A673 (cell line): Measurements from ENCODE around the gene LMF1.

Experiments used
- CTCF ChIP-seq: fragments of 300-800, 200-600 bp; sonication (generic); conservative IDR thresholded peaks from 2 replicates; pipeline ENCODE4 v1.5.1; 2017; ENCODE audit warnings: low read depth, mild to moderate bottlenecking, antibody characterized with exemption, low read length, moderate library complexity, mixed read lengths
- EZH2 ChIP-seq: fragments of 200-600 bp; sonication (generic); IDR thresholded peaks from 2 replicates; pipeline ENCODE4 v1.6.1; 2017; ENCODE audit warnings: borderline replicate concordance, low read depth, mild to moderate bottlenecking, mixed read lengths, antibody characterized with exemption, low read length; ENCODE audit not compliant: poor library complexity, severe bottlenecking

- TF ChIP-seq CTCF, result no peak
- TF ChIP-seq EZH2, result no peak
These were observed 69.6 kb downstream of the LMF1 start for GRCh38 chr16:901149-901548.
